Breast epithelium (tissue), 3 donors: ENCODE results near the gene WDR72.

Experiments
- CTCF ChIP-seq, 3 donors: fragments of 450-650 bp; IDR thresholded peaks; one replicate each; pipeline ENCODE4 v1.5.1; 2016 to 2017; ENCODE audit warnings: antibody characterized with exemption in 3 of 3, mild to moderate bottlenecking in 3 of 3, moderate library complexity in 3 of 3
- POLR2A ChIP-seq: fragments of 450-650 bp; IDR thresholded peaks from one replicate; pipeline ENCODE4 v1.6.1; 2016; ENCODE audit warnings: antibody characterized with exemption, mild to moderate bottlenecking, moderate library complexity

- no peak for TF ChIP-seq CTCF (IDR thresholded peaks at IDR 0.05)
- no peak for TF ChIP-seq POLR2A
Measured at GRCh38 chr15:53525894-53526293, 233.6 kb downstream of the WDR72 start.
